ENCODE data around the gene CPED1. TPM values are rescaled to one million over a fixed set of nuclear protein-coding genes. Genes with fewer than 3 reads are reported as not detected.
"Not testable (repeated sequence)": the region's sequence is repeated elsewhere in the genome, so short reads cannot be mapped to it uniquely, and the experiment has no call there.

Gene CPED1
- polyA plus RNA-seq, 1 donor from 2014 or later: 3.8 TPM

DNA sequence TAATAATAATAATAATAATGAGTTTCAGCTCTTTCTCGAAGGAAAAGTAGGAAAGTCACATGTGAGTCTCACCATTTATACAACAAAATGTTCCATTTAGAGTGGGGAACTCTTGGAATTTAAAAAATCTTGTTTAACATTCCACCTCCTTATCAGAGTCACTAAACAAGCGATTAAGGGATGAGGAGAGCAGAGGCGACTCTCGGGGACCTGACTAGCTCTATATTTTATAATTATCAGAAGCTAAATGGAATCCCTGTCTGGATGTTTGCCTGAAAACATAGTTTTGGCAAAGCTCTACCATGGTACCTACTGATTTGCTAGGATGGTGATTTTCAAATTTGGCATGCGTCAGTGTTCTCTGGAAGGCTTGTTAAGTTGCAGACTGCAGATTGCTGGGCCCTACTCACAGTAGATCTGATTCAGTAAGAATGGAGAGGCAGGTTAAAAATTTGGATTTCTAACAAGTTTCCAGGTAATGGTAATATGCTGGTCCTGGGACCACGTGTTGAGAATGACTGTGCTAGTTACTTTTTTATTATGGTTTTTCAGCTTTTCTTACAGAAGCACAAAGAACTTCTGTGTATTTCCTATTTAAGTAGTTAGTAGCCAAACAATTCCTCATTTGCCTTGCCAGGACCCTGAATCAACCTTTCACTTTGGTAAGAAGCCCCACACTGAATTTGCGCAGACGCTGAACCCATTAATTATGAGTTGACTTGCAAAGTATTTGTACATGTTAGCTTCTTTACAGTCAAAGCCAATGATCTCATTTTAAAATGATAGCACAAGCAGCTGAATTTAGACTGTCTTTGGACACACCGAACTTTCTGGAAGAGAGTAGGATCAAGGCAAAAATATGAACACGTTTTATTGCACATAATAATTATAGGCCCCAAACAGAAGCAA, 39.5 kb downstream of the CPED1 start:
- peaks cover 0 to 2% (median 0%) of the 10 kb centered on the region in 3 donors for H3K4me1 Mint-ChIP-seq
- peaks cover 0 to 2% (median 0%) of the 10 kb centered on the region in 3 donors for H3K9me3 Mint-ChIP-seq
- no peak overlapping the region for H3K4me3 Mint-ChIP-seq

DNA sequence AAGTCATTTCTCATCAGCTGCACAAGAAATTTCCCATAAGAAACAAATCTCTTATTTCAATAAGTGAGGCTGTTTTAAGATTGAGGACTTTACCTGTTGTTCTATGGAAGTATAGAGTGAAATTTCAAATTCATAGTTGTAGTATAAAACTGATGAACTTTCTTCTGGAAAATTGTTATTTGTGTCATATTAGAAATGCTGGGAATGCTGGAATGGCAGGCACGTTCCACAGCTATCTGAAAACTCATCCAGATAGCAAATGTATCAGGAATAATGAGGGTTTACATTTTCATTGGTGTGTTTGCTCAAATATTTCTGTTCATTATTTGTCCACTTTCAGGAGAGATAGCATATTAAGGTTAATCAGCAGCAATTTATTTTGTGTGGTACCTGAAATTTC, 40.8 kb downstream of the CPED1 start:
- Mint-ChIP-seq H3K4me1 (peaks cover 0 to 2% (median 2%) of the 10 kb centered on the region in 3 donors), H3K36me3 (no peaks in the 10 kb centered on the region), H3K27ac (no peak overlapping the region), H3K9me3 (peaks cover 0 to 2% (median 0%) of the 10 kb centered on the region in 3 donors), H3K4me3 (no peak overlapping the region), H3K27me3 (peaks cover 7% of the 10 kb centered on the region)

More for the DNA sequence above, 39.5 kb downstream of the CPED1 start:
- Mint-ChIP-seq H3K27ac (no peak overlapping the region), H3K36me3 (no peaks in the 10 kb centered on the region), H3K27me3 (peaks cover 7% of the 10 kb centered on the region)

DNA sequence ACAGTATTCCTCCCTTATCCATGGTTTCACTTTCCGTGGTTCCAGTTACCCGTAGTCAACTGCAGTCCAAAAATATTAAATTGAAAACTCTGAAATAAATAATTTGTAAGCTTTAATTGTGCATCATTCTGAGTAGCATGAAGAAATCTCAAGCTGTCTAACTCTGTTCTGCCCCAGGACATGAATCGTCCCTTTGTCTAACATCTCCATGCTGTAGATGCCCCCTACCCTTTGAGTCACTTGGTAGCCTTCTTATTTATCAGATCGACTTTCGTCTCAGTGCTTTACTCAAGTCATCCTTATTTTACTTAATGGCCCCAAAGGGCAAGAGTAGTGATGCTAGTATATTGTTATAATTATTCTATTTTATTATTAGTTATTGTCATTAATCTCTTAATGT, 41.8 kb downstream of the CPED1 start:
- H3K4me3 Mint-ChIP-seq: no peak overlapping the region
- H3K36me3 Mint-ChIP-seq: no peaks in the 10 kb centered on the region
- H3K27me3 Mint-ChIP-seq: peaks cover 6% of the 10 kb centered on the region
- peaks cover 0 to 2% (median 0%) of the 10 kb centered on the region in 3 donors for H3K9me3 Mint-ChIP-seq
- peaks cover 0 to 2% (median 2%) of the 10 kb centered on the region in 3 donors for H3K4me1 Mint-ChIP-seq
- no peak overlapping the region for H3K27ac Mint-ChIP-seq

DNA sequence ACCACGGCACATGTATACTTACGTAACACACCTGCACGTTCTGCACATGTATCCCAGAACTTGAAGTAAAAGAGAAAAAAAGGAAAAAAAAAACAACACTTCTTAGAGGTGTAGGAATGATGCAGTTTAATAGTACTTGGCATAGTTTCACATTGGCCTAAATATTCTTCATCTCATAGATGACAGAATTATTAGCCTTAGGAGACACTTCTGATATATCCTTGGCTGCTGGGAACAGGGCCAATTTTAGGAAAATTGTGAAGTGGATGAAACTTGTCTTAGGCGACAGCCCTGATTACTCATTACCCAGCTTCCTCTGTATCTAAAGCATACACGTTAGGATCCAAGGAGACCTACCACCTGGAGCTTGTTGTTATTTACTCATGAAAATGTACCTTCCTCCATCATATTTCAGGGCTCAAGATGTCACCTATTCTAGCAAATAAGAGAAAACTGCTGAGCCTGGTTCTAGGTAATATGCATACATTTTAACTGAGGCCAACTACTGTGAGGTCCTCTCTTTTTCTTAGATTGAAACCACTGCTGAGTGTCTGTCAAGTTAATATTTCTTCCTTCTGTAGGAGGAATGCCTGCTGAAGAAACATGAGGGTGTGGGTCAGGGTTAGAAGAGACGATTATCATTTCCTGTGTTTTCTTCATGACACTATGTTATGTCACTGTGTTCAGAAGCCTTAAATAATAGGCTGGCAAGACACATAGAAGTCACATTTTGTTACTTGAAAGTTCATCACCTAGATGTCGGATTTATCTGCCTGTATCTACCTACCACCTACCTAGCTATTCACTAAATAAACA, 44.3 kb downstream of the CPED1 start:
- no peak overlapping the region for H3K4me3 Mint-ChIP-seq
- no peak overlapping the region for H3K27ac Mint-ChIP-seq
- H3K27me3 Mint-ChIP-seq: peaks cover 1% of the 10 kb centered on the region
- no peaks in the 10 kb centered on the region for H3K36me3 Mint-ChIP-seq
- H3K9me3 Mint-ChIP-seq: peaks cover 0 to 1% (median 0%) of the 10 kb centered on the region in 3 donors
- H3K4me1 Mint-ChIP-seq: peaks cover 0 to 2% (median 0%) of the 10 kb centered on the region in 3 donors

DNA sequence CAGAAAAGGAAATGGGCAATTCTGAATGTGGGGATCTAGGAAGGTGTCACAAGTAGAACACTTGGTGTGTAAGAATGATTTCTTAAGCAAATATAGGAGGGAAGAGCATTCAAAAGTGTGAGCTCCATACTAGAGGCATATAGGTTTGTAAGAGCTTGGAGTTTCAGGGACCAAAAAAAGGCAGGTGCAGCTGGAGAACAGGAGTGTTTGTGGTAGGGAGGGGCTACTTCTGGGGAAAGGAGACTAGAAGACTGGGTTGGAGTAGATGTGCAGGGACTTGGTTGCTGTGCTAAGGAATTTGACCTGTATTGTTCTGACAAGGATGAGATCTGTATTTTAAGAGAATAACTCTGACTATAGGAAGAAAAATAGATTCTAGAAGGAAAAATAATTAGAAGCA, 46.4 kb downstream of the CPED1 start:
- peaks cover 3% of the 10 kb centered on the region for H3K27me3 Mint-ChIP-seq
- peaks cover 0 to 1% (median 0%) of the 10 kb centered on the region in 3 donors for H3K9me3 Mint-ChIP-seq
- H3K27ac Mint-ChIP-seq: no peak overlapping the region

DNA sequence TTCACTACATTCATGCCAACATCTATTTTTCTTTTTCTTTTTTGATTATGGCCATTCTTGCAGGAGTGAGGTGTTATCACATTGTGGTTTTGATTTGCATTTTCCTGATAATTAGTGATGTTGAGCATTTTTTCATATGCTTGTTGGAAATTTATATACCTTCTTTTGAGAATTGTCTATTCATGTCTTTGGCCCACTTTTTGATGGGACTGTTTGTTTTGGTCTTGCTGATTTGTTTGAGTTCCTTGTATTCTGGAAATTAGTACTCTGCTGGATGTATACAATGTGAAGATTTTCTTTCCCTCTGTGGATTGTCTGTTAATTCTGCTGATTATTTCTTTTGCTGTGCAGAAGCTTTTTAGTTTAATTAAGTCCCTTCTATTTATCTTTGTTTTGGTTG, 48.3 kb downstream of the CPED1 start:
- H3K27ac Mint-ChIP-seq, H3K36me3 Mint-ChIP-seq, H3K27me3 Mint-ChIP-seq: not testable (repeated sequence)

More for the DNA sequence above, 46.4 kb downstream of the CPED1 start:
- no peaks in the 10 kb centered on the region for H3K36me3 Mint-ChIP-seq
- no peak overlapping the region for H3K4me3 Mint-ChIP-seq
- peaks cover 0 to 2% (median 0%) of the 10 kb centered on the region in 3 donors for H3K4me1 Mint-ChIP-seq

DNA sequence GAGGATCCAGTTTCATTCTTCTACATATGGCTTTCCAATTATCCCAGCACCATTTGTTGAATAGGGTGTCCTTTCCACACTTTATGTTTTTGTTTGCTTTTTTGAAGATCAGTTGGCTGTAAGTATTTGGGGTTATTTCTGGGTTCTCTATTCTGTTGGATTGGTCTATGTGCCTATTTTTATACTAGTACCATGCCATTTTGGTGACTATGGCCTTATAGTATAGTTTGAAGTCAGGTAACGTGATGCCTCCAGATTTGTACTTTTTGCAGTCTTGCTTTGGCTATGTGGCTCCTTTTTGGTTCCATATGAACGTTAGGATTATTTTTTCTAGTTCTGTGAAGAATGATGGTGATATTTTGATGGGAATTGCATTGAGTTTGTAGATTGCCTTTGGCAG, 48.8 kb downstream of the CPED1 start:
- H3K4me1 Mint-ChIP-seq, H3K36me3 Mint-ChIP-seq, H3K4me3 Mint-ChIP-seq, H3K27me3 Mint-ChIP-seq, H3K9me3 Mint-ChIP-seq, H3K27ac Mint-ChIP-seq: not testable (repeated sequence)

More for the DNA sequence above, 48.3 kb downstream of the CPED1 start:
- H3K9me3 Mint-ChIP-seq, H3K4me1 Mint-ChIP-seq, H3K4me3 Mint-ChIP-seq: not testable (repeated sequence)

DNA sequence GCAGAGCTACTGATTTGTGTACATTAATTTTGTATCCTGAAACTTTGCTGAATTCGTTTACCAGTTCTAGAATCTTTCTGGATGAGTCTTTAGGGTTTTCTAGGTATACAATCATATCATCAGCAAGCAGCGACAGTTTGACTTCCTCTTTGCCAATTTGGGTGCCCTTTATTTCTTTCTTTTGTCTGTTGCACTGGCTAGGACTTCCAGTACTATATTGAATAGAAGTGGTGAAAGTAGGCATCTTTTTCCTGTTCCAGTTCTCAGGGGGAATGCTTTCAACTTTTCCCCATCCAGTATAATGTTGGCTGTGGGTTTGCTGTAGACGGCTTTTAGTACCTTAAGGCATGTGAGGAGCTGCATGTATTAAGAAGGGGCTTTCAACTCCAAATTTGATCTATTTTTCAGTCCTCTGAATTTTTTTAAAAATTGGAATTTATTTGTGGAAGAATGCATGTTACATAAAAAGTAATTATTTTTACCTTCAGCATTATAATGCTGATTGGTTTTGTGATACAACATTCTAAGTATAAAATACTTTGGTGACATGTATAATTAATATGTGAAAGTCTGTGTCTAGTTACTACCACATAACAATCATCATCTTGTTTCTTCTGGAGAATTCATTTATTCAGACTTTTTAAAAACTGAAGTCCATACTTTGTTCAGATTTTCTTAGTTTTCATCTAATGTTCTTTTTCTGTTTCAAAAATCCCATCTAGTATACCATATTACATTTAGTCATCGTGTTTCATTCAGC, 49.6 kb downstream of the CPED1 start:
- peaks cover 0 to 1% (median 0%) of the 10 kb centered on the region in 3 donors for H3K9me3 Mint-ChIP-seq
- peaks cover 2% of the 10 kb centered on the region for H3K36me3 Mint-ChIP-seq
- H3K27ac Mint-ChIP-seq: no peak overlapping the region
- no peak overlapping the region for H3K4me3 Mint-ChIP-seq
- peaks cover 3% of the 10 kb centered on the region for H3K27me3 Mint-ChIP-seq
- peaks cover 0 to 1% (median 0%) of the 10 kb centered on the region in 3 donors for H3K4me1 Mint-ChIP-seq

DNA sequence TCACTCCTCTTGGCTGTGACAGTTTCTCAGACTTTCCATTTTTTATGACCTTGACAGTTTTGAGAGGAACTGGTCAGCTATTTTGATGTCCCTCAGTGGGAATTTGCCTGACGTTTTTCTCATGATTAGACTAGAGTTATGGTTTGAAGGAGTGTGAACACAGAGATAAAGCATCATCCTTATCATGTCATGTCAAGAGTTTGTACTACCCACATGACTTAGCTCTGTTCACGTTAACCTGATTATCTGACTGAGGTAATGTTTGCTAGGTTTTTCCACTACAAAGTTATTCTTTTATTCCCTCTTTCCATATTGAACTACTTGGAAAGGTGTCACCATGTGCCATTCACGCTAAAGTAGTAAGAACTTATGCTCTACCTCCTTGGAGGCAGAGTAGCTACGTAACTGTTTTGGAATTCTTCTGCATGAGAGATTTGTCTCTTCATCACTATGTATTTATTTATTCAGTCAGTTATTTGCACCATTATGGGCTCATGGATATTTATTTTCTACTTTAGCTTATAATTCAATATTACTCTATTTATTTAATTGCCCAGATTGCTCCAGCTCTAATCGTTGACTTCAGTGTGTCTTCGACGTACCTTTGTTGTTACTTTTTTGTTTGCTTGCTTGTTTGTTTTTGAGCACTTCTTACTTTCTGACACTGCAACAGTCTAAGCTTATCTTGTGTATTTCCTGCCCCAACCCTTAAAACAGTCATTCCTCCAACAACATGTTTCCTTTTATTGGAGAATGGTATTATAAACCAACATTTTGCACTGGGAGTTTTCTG, 50.4 kb downstream of the CPED1 start:
- Mint-ChIP-seq H3K4me1 (no peaks in the 10 kb centered on the region), H3K4me3 (no peak overlapping the region), H3K9me3 (peaks cover 0 to 1% (median 0%) of the 10 kb centered on the region in 3 donors), H3K36me3 (peaks cover 2% of the 10 kb centered on the region), H3K27me3 (peaks cover 3% of the 10 kb centered on the region), H3K27ac (no peak overlapping the region)

DNA sequence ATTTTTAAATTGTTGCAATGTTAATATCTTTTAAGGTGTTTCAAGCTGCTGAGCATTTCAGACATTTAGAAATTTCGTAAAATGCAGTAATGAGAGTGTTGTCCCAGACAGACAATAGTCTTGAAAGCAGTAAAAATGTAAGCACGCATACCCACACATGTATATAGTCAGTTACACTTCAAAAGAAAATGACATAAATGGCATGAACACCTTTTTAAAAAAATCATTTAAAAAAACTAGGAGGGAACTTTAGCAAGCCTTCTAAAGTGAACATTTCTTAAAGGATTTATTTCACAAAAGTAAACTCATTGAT, 51.0 kb downstream of the CPED1 start:
- Mint-ChIP-seq H3K36me3 (peaks cover 2% of the 10 kb centered on the region), H3K4me3 (no peak overlapping the region), H3K27ac (no peak overlapping the region), H3K9me3 (peaks cover 0 to 1% (median 0%) of the 10 kb centered on the region in 3 donors), H3K4me1 (no peaks in the 10 kb centered on the region), H3K27me3 (peaks cover 3% of the 10 kb centered on the region)

DNA sequence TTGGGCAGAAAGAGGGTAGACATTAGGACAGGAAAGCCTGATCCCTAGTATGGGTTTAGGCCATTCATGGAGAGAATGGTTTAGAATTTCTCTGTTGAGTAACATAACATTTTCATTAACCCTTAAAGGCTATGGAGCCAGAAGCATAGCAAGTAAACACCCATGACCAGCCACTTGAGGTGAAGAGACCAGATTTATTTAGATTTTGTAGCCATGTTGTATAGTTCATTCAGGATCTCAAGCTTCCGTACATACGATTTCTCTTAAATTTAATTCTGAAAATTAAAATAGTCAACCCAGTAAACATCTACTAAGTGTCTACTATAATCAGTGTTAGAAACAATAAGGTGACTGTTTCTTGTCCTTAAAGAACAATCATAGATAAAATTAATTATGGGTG, 51.5 kb downstream of the CPED1 start:
- Mint-ChIP-seq H3K4me1 (no peaks in the 10 kb centered on the region), H3K27ac (no peak overlapping the region), H3K9me3 (peaks cover 0 to 1% (median 0%) of the 10 kb centered on the region in 3 donors), H3K36me3 (peaks cover 2% of the 10 kb centered on the region), H3K4me3 (no peak overlapping the region), H3K27me3 (peaks cover 3% of the 10 kb centered on the region)

DNA sequence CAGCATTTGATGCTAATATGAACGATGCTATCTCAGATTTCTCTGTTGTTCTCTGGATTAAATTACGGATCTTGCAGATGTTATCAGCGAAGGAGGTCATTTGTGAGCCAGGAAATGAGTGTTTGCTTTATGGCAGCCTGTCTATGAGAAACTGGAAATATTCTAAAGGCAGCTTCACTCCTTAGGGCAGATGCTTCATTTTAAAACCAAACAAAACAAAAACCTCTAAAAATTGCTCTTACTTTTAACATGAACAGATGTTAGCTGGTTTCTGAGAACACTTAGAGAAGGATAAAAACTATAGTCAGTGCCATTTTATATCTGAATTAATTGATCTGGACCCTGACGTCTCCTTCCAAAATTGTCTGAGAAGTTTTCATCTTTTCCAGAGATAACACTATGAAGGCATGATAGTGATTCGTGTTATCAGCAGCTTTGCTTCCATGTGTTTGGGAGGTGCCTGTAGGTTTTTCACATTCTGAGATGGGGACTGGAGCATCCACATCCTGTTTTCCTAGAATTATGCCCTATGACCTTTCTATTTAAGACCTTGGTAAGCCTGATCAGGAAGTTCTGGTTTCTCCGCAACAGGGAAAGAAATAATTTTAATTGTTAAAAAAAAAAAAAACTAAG, 53.1 kb downstream of the CPED1 start:
- H3K4me3 Mint-ChIP-seq: no peak overlapping the region
- H3K27ac Mint-ChIP-seq: no peak overlapping the region
- H3K9me3 Mint-ChIP-seq: peaks cover 0 to 1% (median 0%) of the 10 kb centered on the region in 3 donors
- peaks cover 2% of the 10 kb centered on the region for H3K36me3 Mint-ChIP-seq
- peaks cover 2% of the 10 kb centered on the region for H3K27me3 Mint-ChIP-seq
- H3K4me1 Mint-ChIP-seq: no peaks in the 10 kb centered on the region

DNA sequence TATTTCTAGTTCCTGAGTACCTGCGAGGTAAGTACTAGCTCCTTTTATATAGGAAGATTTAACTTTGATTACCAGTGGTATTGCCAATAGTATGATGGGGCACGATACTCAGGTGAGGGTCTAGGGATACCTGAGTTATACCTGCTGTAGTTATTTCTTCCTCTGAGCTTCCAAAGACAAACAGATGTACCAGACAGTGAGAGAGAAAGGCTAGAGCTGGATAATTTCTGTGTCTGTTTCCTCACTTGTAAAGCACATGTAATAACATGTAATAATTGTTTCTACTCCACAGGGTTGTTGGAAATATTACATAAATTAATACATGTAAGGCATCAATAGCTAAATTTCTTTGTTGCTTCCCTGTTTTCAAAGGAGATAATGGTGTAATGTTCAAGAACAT, 53.7 kb downstream of the CPED1 start:
- no peak overlapping the region for H3K4me3 Mint-ChIP-seq
- H3K9me3 Mint-ChIP-seq: no peaks in the 10 kb centered on the region
- peaks cover 2% of the 10 kb centered on the region for H3K27me3 Mint-ChIP-seq
- peaks cover 2% of the 10 kb centered on the region for H3K36me3 Mint-ChIP-seq
- no peaks in the 10 kb centered on the region for H3K4me1 Mint-ChIP-seq
- no peak overlapping the region for H3K27ac Mint-ChIP-seq

DNA sequence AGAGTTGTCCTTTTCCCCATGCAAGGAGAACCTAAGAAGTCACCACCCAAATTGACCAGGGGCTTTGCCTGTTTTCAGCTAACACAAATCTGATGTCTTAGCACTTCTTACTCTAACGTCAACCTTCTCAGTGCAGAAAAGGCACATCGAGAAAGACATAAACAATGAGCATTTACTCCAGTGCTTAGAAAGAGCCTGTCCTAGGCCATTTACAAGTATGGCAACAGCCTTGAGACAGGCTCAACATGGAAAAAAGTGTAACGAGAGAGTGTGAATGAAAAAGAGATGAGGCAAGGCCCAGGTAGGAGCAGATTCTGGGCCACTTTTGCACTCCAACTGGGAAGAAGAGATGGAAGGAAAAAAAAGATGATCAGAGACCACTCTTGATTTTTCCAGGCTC, 54.4 kb downstream of the CPED1 start:
- Mint-ChIP-seq H3K4me3 (no peak overlapping the region), H3K9me3 (peaks cover 0 to 1% (median 0%) of the 10 kb centered on the region in 3 donors), H3K27me3 (peaks cover 3% of the 10 kb centered on the region), H3K27ac (no peak overlapping the region), H3K36me3 (peaks cover 2% of the 10 kb centered on the region), H3K4me1 (no peaks in the 10 kb centered on the region)

All from IgD-negative memory B cell (primary cell).